Activated CD4-positive, alpha-beta T cell treated with anti-CD3 and anti-CD28 coated beads, Interleukin-2, amount 50 U/mL, for 1 hour (primary cell): ENCODE measurements around the gene DNASE1L2.
"Not testable (repeated sequence)": the region's sequence is repeated elsewhere in the genome, so short reads cannot be mapped to it uniquely, and the experiment has no call there.

ENCODE experiments used
- DNase-seq: peaks from one replicate; pipeline ENCODE4 v3.0.0-alpha.2; 2020

Gene DNASE1L2

GRCh38 chr16:2226245-2226793, 9.9 kb upstream of the DNASE1L2 start:
- no peak for DNase-seq

- DNase-seq, result no peak
Measured at GRCh38 chr16:2226918-2227317, 9.3 kb upstream of the DNASE1L2 start.

GRCh38 chr16:2228161-2228824, 8.0 kb upstream of the DNASE1L2 start:
- no peak for DNase-seq

GRCh38 chr16:2229091-2229490, 7.2 kb upstream of the DNASE1L2 start:
- no peak for DNase-seq

- DNase-seq, result no peak
Measured at GRCh38 chr16:2229632-2230250, 6.5 kb upstream of the DNASE1L2 start.

- DNase-seq, result no peak
Measured at GRCh38 chr16:2230376-2230775, 5.9 kb upstream of the DNASE1L2 start.

- no peak for DNase-seq
Measured at GRCh38 chr16:2231016-2231931, 5.0 kb upstream of the DNASE1L2 start.

GRCh38 chr16:2232094-2232990, 3.9 kb upstream of the DNASE1L2 start:
- no peak for DNase-seq

GRCh38 chr16:2233046-2233775, 3.0 kb upstream of the DNASE1L2 start:
- no peak for DNase-seq

GRCh38 chr16:2233872-2234812, 2.1 kb upstream of the DNASE1L2 start:
- no peak for DNase-seq

- DNase-seq, result no peak
Measured at GRCh38 chr16:2234813-2235170, 1.5 kb upstream of the DNASE1L2 start.

- DNase-seq, result no peak
Measured at GRCh38 chr16:2235234-2235651, 1.0 kb upstream of the DNASE1L2 start.

- no peak for DNase-seq
Measured at GRCh38 chr16:2235695-2236336, 428 bp upstream of the DNASE1L2 start.

GRCh38 chr16:2237102-2237482, 848 bp downstream of the DNASE1L2 start:
- DNase-seq, result no peak

GRCh38 chr16:2237493-2238149, 1.4 kb downstream of the DNASE1L2 start:
- no peak for DNase-seq

- no peak for DNase-seq
Measured at GRCh38 chr16:2238150-2238837, 2.0 kb downstream of the DNASE1L2 start.

GRCh38 chr16:2238838-2239675, 2.8 kb downstream of the DNASE1L2 start:
- DNase-seq, result no peak

- not testable (repeated sequence) for DNase-seq
Measured at GRCh38 chr16:2240331-2240730, 4.1 kb downstream of the DNASE1L2 start.
